ENCODE measurements around the gene NCBP3. TPM values are rescaled to one million over a fixed set of nuclear protein-coding genes. Genes with fewer than 3 reads are reported as not detected.

NCBP3 gene
- total and polyA plus RNA-seq, 9 of the 15 experiments (the other 6 are each of a cell fraction or from before 2014, with no cell fraction given) = 3.1 to 25.5 (median 20.5) TPM

GRCh38 chr17:3761036-3761917 lies 84.8 kb downstream of the NCBP3 start:
- POLR2A ChIA-PET = interaction anchor here (1.1 to 1.3 kb wide), 2 partner anchors 13 to 32 kb away, joined by 3 read pairs; no protein-coding TSS in a partner anchor
- 31% methylated on average over 14 of the region's 23 CpGs for WGBS (ENCODE audit: insufficient coverage, low coverage, missing lambda C conversion rate)

DNA sequence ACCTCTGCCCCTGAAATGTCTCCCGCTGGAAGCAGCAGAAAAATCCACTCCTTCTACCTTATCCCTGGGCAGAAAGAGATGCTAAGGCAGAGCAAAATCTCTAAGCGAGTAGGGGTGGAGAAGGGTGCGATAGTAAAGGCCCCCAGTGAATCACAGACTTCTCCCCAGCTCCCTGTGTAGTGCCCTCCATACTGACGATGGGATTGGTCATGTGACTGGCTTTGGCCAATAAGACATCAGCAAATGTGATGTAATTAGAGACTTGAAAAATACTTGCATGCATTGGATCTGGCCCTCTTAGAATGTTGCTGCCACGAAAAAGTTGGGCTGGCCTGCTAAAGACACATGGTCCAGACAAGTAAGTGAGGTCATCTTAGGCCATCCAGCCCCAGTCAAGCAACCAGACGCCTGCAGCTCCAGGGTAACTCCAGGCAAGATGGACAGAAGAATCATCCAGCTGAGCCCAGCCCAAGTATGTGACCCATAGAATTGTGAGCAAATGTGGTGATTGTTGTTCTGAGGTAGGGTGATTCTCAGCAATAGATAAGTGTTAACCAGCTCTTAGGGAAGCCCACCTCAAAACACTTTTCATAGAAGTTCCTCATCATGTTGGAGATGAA lies 86.3 kb downstream of the NCBP3 start:
- H4K20me1 ChIP-seq (replicated peaks; ENCODE audit: control insufficient read depth, insufficient read depth, low read length) = no peaks in the 10 kb centered on the region
- peak overlapping the region; percentile 11; the same call in 1 of the 2 replicates for H3K4me2 ChIP-seq (ENCODE audit: insufficient read depth, low read length)
- DNase-seq (ENCODE audit: extremely low read depth in 1 of 4, low spot score in 3 of 4) (peak; percentile 24 to 48 (median 42)), ATAC-seq (0 out of 3 replicates have a peak, but pooled peaks have one; percentile 6), FAIRE-seq (peak; percentile 61)
- no peaks in the 10 kb centered on the region for H3K27me3 ChIP-seq (ENCODE audit: control insufficient read depth in 2 of 2, insufficient read depth in 2 of 2, low read length in 2 of 2)
- ChIA-PET POLR2A (interaction anchor here (0.6 to 1.3 kb wide), 2 partner anchors 19 to 30 kb away, joined by 3 read pairs; no protein-coding TSS in a partner anchor), CTCF (ENCODE audit: low intra/inter-chr PET ratio) (no interaction called here)
- intact Hi-C loops (cut with micrococcal nuclease) (no loop called here), in situ Hi-C loops (cut with MboI) (no loop called here)
- no TSS peak for BruUV-seq (replicated peaks)
- peaks cover 5% of the 10 kb centered on the region in 2 experiments; a peak in 4 of 5 replicates for H3K4me1 ChIP-seq (replicated peaks in 1 of 2; ENCODE audit: control insufficient read depth in 2 of 2, insufficient read depth in 2 of 2, low read length in 2 of 2)
- H3K4me3 ChIP-seq = no peak overlapping the region
- peak overlapping the region; percentile 88 for H2AFZ ChIP-seq (ENCODE audit: low read depth, low read length)
- no peaks in the 10 kb centered on the region for H3K79me2 ChIP-seq (ENCODE audit: control insufficient read depth, insufficient read depth, low read length)
- H3K36me3 ChIP-seq (ENCODE audit: control insufficient read depth, insufficient read depth, low read length) = no peaks in the 10 kb centered on the region
- WGBS (ENCODE audit: insufficient coverage, low coverage, missing lambda C conversion rate) = 38% methylated on average over 6 of the region's 6 CpGs
- peaks cover 2% of the 10 kb centered on the region for H3K9me1 ChIP-seq (ENCODE audit: control insufficient read depth, insufficient read depth, low read length)
- H3K27ac ChIP-seq (ENCODE audit: extremely low read depth, low read depth, low read length) = no peak overlapping the region
- H3K9ac ChIP-seq (ENCODE audit: insufficient read depth in 1 of 2, low read depth in 2 of 2, low read length in 2 of 2) = no peak overlapping the region
- H3K9me3 ChIP-seq (replicated peaks; ENCODE audit: control insufficient read depth, insufficient read depth, low read depth, low read length) = no peaks in the 10 kb centered on the region
- TF ChIP-seq SRSF7 (optimal IDR thresholded peaks at IDR 0.05; ENCODE audit: low read depth, low read length) (no peak), CTBP1 (IDR thresholded peaks at IDR 0.05; ENCODE audit: borderline replicate concordance) (no peak), SMARCC2 (IDR thresholded peaks at IDR 0.05; ENCODE audit: low read depth) (no peak), RAD51 (IDR thresholded peaks at IDR 0.05; ENCODE audit: borderline replicate concordance, low read depth) (peak; percentile 87), TCF15 (CRISPR knock-in tag; IDR thresholded peaks at IDR 0.05) (no peak), DDX20 (tag; IDR thresholded peaks at IDR 0.05; ENCODE audit: low read depth) (no peak), EP400 (IDR thresholded peaks at IDR 0.05) (no peak), ZNF146 (CRISPR knock-in tag; IDR thresholded peaks at IDR 0.05; ENCODE audit: unreplicated experiment) (no peak), TAF1 (IDR thresholded peaks at IDR 0.05; ENCODE audit: control insufficient read depth, extremely low read depth, insufficient read depth, low read length, severe bottlenecking) (no peak), TOE1 (IDR thresholded peaks at IDR 0.05; ENCODE audit: borderline replicate concordance) (peak; percentile 90), TOE1 (CRISPR knock-in tag; IDR thresholded peaks at IDR 0.05; ENCODE audit: borderline replicate concordance, low read depth) (no peak)

More at GRCh38 chr17:3761036-3761917, 84.8 kb downstream of the NCBP3 start:
- Histone ChIP-seq H3K27me3 (ENCODE audit: control insufficient read depth in 2 of 2, insufficient read depth in 2 of 2, low read length in 2 of 2) (no peaks in the 10 kb centered on the region), H3K9ac (ENCODE audit: insufficient read depth in 1 of 2, low read depth in 2 of 2, low read length in 2 of 2) (0 out of 4 replicates have a peak overlapping the region, but pooled peaks of 1 of the 2 experiments have one; percentile 6), H3K9me3 (replicated peaks; ENCODE audit: control insufficient read depth, insufficient read depth, low read depth, low read length) (no peaks in the 10 kb centered on the region), H3K79me2 (ENCODE audit: control insufficient read depth, insufficient read depth, low read length) (no peaks in the 10 kb centered on the region), H2AFZ (ENCODE audit: low read depth, low read length) (peak overlapping the region; percentile 68; the same call in 1 of the 2 replicates), H3K4me2 (ENCODE audit: insufficient read depth, low read length) (no peak overlapping the region), H3K27ac (ENCODE audit: extremely low read depth, low read depth, low read length) (no peak overlapping the region), H3K4me1 (replicated peaks in 1 of 2; ENCODE audit: control insufficient read depth in 2 of 2, insufficient read depth in 2 of 2, low read length in 2 of 2) (peaks cover 7 to 12% of the 10 kb centered on the region in 2 experiments; a peak in 4 of 5 replicates), H3K4me3 (no peak overlapping the region), H3K9me1 (ENCODE audit: control insufficient read depth, insufficient read depth, low read length) (no peaks in the 10 kb centered on the region), H4K20me1 (replicated peaks; ENCODE audit: control insufficient read depth, insufficient read depth, low read length) (no peaks in the 10 kb centered on the region), H3K36me3 (ENCODE audit: control insufficient read depth, insufficient read depth, low read length) (no peaks in the 10 kb centered on the region)
- no TSS peak for BruUV-seq (replicated peaks)
- intact Hi-C loops (cut with micrococcal nuclease) (no loop called here), in situ Hi-C loops (cut with MboI) (no loop called here)
- TF ChIP-seq NR2C1 (IDR thresholded peaks at IDR 0.05) = peak; percentile 27; the same call in 1 of the 2 replicates
- TF ChIP-seq NR2C1 (tag; IDR thresholded peaks at IDR 0.05) = peak; percentile 24; the same call in 1 of the 2 replicates
- TF ChIP-seq NR3C1 (CRISPR knock-in tag; IDR thresholded peaks at IDR 0.05) = no peak
- TF ChIP-seq GABPA (tag; conservative IDR thresholded peaks at IDR 0.05; ENCODE audit: low read depth) = no peak
- FAIRE-seq = no peak
- CTCF ChIA-PET (ENCODE audit: low intra/inter-chr PET ratio) = no interaction called here
- ATAC-seq = no peak
- DNase-seq (ENCODE audit: extremely low read depth in 1 of 4, low spot score in 3 of 4) = no peak
